Sciatic nerve (tissue), 1 donor: Measurements from ENCODE around the gene SLC5A3. TPM values are rescaled to one million over a fixed set of nuclear protein-coding genes. Genes with fewer than 3 reads are reported as not detected.

Experiments used
- total RNA-seq: library from RNA; stranded (reverse); fragmentation: NEBNext Ultra II Directional; extraction: Animal tissue kit (Norgen Biotek cat#: 25700); gene quantifications from one replicate; pipeline ENCODE4 v1.2.1, GENCODE V29; 2021
- donor health status: DM: no; HTN: no; CAD: no.

SLC5A3 gene
- total RNA-seq, 1 donor from 2014 or later: 67.7 TPM

Other genes with a start within 250 kb of the SLC5A3 start
- gene ATP5PO, start 157.8 kb upstream of the SLC5A3 start, total RNA-seq: 112 TPM
- gene MRPS6, start within 50 bp of the SLC5A3 start, total RNA-seq: 142 TPM